HG02852 (cell line): ENCODE measurements around the gene DLG2.
"Not testable (repeated sequence)": the region's sequence is repeated elsewhere in the genome, so short reads cannot be mapped to it uniquely, and the experiment has no call there.

Experiments
- ATAC-seq: cut with Tn5 transposase; IDR thresholded peaks from one replicate; pipeline ENCODE4 v1.9.1; 2021; ENCODE audit warnings: mild to moderate bottlenecking, moderate library complexity; ENCODE audit not compliant: unreplicated experiment

Gene DLG2

GRCh38 chr11:83480251-83480650, 2146.9 kb downstream of the DLG2 start:
- ATAC-seq, result no peak

- ATAC-seq, result no peak
These were observed 2149.4 kb downstream of the DLG2 start for GRCh38 chr11:83477772-83478171.

- no peak for ATAC-seq
These were observed 2151.4 kb downstream of the DLG2 start for GRCh38 chr11:83475760-83476159.

GRCh38 chr11:83473743-83474142, 2153.4 kb downstream of the DLG2 start:
- no peak for ATAC-seq

GRCh38 chr11:83472806-83473205, 2154.3 kb downstream of the DLG2 start:
- no peak for ATAC-seq

- no peak for ATAC-seq
These were observed 2155.1 kb downstream of the DLG2 start for GRCh38 chr11:83471831-83472727.

GRCh38 chr11:83467837-83468236, 2159.3 kb downstream of the DLG2 start:
- no peak for ATAC-seq

- no peak for ATAC-seq
These were observed 2162.8 kb downstream of the DLG2 start for GRCh38 chr11:83464160-83464944.

GRCh38 chr11:83459798-83460197, 2167.3 kb downstream of the DLG2 start:
- no peak for ATAC-seq

GRCh38 chr11:83456566-83456965, 2170.6 kb downstream of the DLG2 start:
- no peak for ATAC-seq

GRCh38 chr11:83456075-83456474, 2171.1 kb downstream of the DLG2 start:
- ATAC-seq, result no peak

GRCh38 chr11:83455356-83455755, 2171.8 kb downstream of the DLG2 start:
- no peak for ATAC-seq

GRCh38 chr11:83454674-83455073, 2172.5 kb downstream of the DLG2 start:
- no peak for ATAC-seq

GRCh38 chr11:83449338-83449913, 2177.7 kb downstream of the DLG2 start:
- peak; percentile 77 for ATAC-seq

GRCh38 chr11:83448686-83449085, 2178.5 kb downstream of the DLG2 start:
- ATAC-seq, result no peak

- not testable (repeated sequence) for ATAC-seq
These were observed 2183.3 kb downstream of the DLG2 start for GRCh38 chr11:83443880-83444279.

- no peak for ATAC-seq
These were observed 2185.5 kb downstream of the DLG2 start for GRCh38 chr11:83441601-83442000.

GRCh38 chr11:83441171-83441570, 2186.0 kb downstream of the DLG2 start:
- no peak for ATAC-seq

GRCh38 chr11:83438438-83438837, 2188.7 kb downstream of the DLG2 start:
- ATAC-seq, result no peak

- ATAC-seq, result no peak
These were observed 2189.2 kb downstream of the DLG2 start for GRCh38 chr11:83437939-83438338.

GRCh38 chr11:83436855-83437254, 2190.3 kb downstream of the DLG2 start:
- no peak for ATAC-seq

- not testable (repeated sequence) for ATAC-seq
These were observed 2192.3 kb downstream of the DLG2 start for GRCh38 chr11:83434812-83435211.
